Thymus (tissue), 11 donors: ENCODE data around the gene NR5A1. TPM values are rescaled to one million over a fixed set of nuclear protein-coding genes. Genes with fewer than 3 reads are reported as not detected.

Source experiments
- DNase-seq, 9 donors: peaks; one replicate each; pipeline ENCODE4 v3.0.0-alpha.2; 2013; ENCODE audit warnings: low spot score in 9 of 9, low read depth in 6 of 9, missing footprints in 1 of 9
- H3K27ac ChIP-seq, 2 donors: one replicate each; pipeline ENCODE4 v1.5.1; 2013; ENCODE audit warnings: control low read depth in 1 of 2, low read depth in 1 of 2, low read length in 1 of 2, mild to moderate bottlenecking in 1 of 2, moderate library complexity in 1 of 2
- H3K27me3 ChIP-seq, 2 donors: one replicate each; pipeline ENCODE4 v1.5.1; 2013; ENCODE audit warnings: low read length in 1 of 2; ENCODE audit not compliant: control insufficient read depth in 2 of 2, insufficient read depth in 1 of 2
- H3K36me3 ChIP-seq, 2 donors: one replicate each; pipeline ENCODE4 v1.5.1; 2013; ENCODE audit warnings: low read length in 1 of 2, mild to moderate bottlenecking in 1 of 2, moderate library complexity in 1 of 2; ENCODE audit not compliant: control insufficient read depth in 2 of 2, insufficient read depth in 2 of 2
- H3K4me1 ChIP-seq, 2 donors: one replicate each; pipeline ENCODE4 v1.5.1; 2013; ENCODE audit warnings: low read length in 2 of 2; ENCODE audit not compliant: control insufficient read depth in 2 of 2, insufficient read depth in 2 of 2
- H3K4me3 ChIP-seq, 2 donors: one replicate each; pipeline ENCODE4 v1.5.1; 2013; ENCODE audit warnings: low read length in 2 of 2, control low read depth in 1 of 2, mild to moderate bottlenecking in 1 of 2
- H3K9me3 ChIP-seq, 2 donors: one replicate each; pipeline ENCODE4 v1.5.1; 2013; ENCODE audit warnings: low read length in 1 of 2, mild to moderate bottlenecking in 1 of 2; ENCODE audit not compliant: control insufficient read depth in 2 of 2, insufficient read depth in 1 of 2
- WGBS: extraction: QIAGEN DNeasy Blood & Tissue Kit; methylation state at CpG from one replicate; pipeline ENCODE4 v1.1.7; 2013; 5-methylcytosine and 5-hydroxymethylcytosine counted together
- polyA plus RNA-seq: library from polyadenylated mRNA; stranded (reverse); fragments of 200-250 nt; gene quantifications from one replicate; pipeline ENCODE4 v1.2.3, GENCODE V29; 2013
- total RNA-seq: library from RNA; stranded (reverse); fragments of 120-200 nt; gene quantifications from one replicate; pipeline ENCODE4 v1.2.4, GENCODE V29; 2013
- donor health status: healthy.

The NR5A1 gene
- total and polyA plus RNA-seq, 2 donors = 0.46 to 0.52 TPM

GRCh38 chr9:124447297-124447661 is 59.9 kb downstream of the NR5A1 start:
- Histone ChIP-seq H3K27me3 (peaks cover 13 to 46% of the 10 kb centered on the region in 2 donors), H3K4me3 (no peak overlapping the region), H3K27ac (no peak overlapping the region), H3K9me3 (peaks cover 0 to 4% of the 10 kb centered on the region in 2 donors), H3K4me1 (peaks cover 0 to 10% of the 10 kb centered on the region in 2 donors), H3K36me3 (no peaks in the 10 kb centered on the region)
- WGBS = 76% methylated on average over 4 of the region's 4 CpGs
- DNase-seq = no peak

- peak in 1 of 9 donors; percentile 17 for DNase-seq
- Histone ChIP-seq H3K4me3 (no peak overlapping the region), H3K27me3 (peaks cover 0 to 36% of the 10 kb centered on the region in 2 donors), H3K9me3 (no peaks in the 10 kb centered on the region), H3K4me1 (no peaks in the 10 kb centered on the region), H3K36me3 (no peaks in the 10 kb centered on the region), H3K27ac (no peak overlapping the region)
- WGBS = 89% methylated on average over 3 of the region's 3 CpGs
These were observed 63.0 kb downstream of the NR5A1 start for GRCh38 chr9:124444166-124444565.

DNA sequence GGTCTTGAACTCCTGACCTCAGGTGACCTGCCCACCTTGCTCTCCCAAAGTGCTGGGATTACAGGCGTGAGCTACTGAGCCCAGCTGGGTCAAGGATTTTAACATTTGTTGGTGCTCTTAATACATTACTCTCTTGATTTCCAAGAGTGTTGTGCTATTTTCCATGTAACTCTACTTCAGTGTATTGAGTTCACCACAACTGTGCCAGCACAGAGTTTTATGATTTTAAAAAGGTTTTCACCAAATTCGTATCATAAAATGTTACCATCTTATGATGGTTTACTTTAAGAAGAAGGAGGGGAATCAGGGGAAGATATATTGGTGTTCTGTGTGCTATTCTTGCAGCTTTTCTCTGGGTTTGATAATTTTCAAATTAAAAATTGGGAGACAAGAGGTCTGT is 63.6 kb downstream of the NR5A1 start:
- 95% methylated on average over 2 of the region's 2 CpGs for WGBS
- no peaks in the 10 kb centered on the region for H3K36me3 ChIP-seq
- no peaks in the 10 kb centered on the region for H3K9me3 ChIP-seq
- H3K4me1 ChIP-seq = no peaks in the 10 kb centered on the region
- DNase-seq = no peak
- H3K27me3 ChIP-seq = peaks cover 0 to 32% of the 10 kb centered on the region in 2 donors
- no peak overlapping the region for H3K4me3 ChIP-seq
- no peak overlapping the region for H3K27ac ChIP-seq

DNA sequence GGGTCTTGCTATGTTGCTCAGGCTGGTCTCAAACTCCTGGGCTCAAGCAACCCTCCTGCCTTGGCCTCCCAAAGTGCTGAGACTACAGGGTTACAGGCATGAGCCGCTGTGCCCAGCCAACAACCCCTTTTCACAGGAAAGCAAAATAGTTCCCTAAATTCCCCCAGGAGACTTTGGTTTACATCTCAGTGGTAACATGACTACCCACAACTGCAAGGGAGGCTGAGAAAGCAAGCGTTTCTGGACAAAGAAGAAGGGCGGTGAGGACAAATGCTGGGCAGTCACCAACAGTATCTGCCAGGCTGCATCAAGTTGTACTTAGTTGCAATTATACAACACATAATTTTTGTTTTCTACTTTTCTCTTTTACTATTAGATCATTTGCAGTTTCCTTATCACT is 64.4 kb downstream of the NR5A1 start:
- H3K27me3 ChIP-seq = peaks cover 0 to 25% of the 10 kb centered on the region in 2 donors
- no peaks in the 10 kb centered on the region for H3K9me3 ChIP-seq
- H3K36me3 ChIP-seq = no peaks in the 10 kb centered on the region
- no peak for DNase-seq
- WGBS = 91% methylated on average over 3 of the region's 3 CpGs
- H3K4me1 ChIP-seq = no peaks in the 10 kb centered on the region
- no peak overlapping the region for H3K4me3 ChIP-seq
- no peak overlapping the region for H3K27ac ChIP-seq

DNA sequence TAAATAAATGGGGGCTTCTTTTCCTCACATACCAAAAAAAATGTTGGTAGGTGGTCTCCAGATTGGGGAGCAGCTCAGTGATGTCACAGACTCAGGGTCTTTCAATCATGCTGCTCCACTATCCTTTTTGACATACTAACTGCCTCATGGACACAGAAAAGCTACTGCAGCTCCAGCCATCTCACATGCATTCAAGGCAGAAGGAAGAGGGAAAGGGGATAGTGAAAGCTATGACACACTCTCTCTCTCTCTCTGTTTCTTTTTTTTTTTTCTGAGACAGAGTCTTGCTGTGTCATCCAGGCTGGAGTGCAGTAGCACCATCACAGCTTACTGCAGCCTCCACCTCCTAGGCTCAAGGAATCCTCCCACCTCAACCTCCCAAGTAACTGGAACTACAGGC is 64.8 kb downstream of the NR5A1 start:
- H3K36me3 ChIP-seq = no peaks in the 10 kb centered on the region
- no peaks in the 10 kb centered on the region for H3K4me1 ChIP-seq
- H3K4me3 ChIP-seq = no peak overlapping the region
- H3K27me3 ChIP-seq = peaks cover 0 to 25% of the 10 kb centered on the region in 2 donors
- no peaks in the 10 kb centered on the region for H3K9me3 ChIP-seq
- no peak for DNase-seq
- H3K27ac ChIP-seq = no peak overlapping the region

DNA sequence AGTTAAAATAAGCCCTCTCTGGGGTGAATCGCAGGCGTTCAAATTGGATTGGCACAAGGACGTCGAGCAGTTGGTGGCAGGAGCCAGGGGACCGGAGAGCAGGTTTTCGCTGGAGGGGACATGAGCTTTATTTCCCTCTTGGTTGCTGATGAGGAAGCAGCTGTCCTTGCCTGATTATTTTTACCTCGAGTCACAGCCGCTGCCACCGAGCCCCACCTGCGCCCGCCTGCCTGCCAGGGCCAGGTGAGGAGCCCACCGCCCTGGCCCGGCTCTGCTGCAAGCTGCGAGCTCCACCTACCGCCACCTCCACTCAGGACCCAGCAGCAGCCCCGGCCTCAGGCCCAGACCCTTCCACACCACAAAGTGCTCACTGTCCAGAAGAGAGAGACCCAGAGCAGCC is 65.9 kb downstream of the NR5A1 start:
- DNase-seq = no peak
- no peak overlapping the region for H3K27ac ChIP-seq
- H3K36me3 ChIP-seq = no peaks in the 10 kb centered on the region
- no peaks in the 10 kb centered on the region for H3K9me3 ChIP-seq
- H3K4me1 ChIP-seq = no peaks in the 10 kb centered on the region
- H3K4me3 ChIP-seq = no peak overlapping the region
- peaks cover 0 to 25% of the 10 kb centered on the region in 2 donors for H3K27me3 ChIP-seq
- 10% methylated on average over 16 of the region's 16 CpGs for WGBS

- no peak for DNase-seq
- H3K36me3 ChIP-seq = no peaks in the 10 kb centered on the region
- H3K9me3 ChIP-seq = no peaks in the 10 kb centered on the region
- no peak overlapping the region for H3K27ac ChIP-seq
- H3K4me1 ChIP-seq = no peaks in the 10 kb centered on the region
- H3K27me3 ChIP-seq = peaks cover 0 to 25% of the 10 kb centered on the region in 2 donors
- no peak overlapping the region for H3K4me3 ChIP-seq
- WGBS = 94% methylated on average over 10 of the region's 10 CpGs
These were observed 66.4 kb downstream of the NR5A1 start for GRCh38 chr9:124440786-124441185.

GRCh38 chr9:124439686-124440243 is 67.4 kb downstream of the NR5A1 start:
- Histone ChIP-seq H3K27me3 (peaks cover 0 to 25% of the 10 kb centered on the region in 2 donors), H3K4me3 (no peak overlapping the region), H3K27ac (no peak overlapping the region), H3K36me3 (no peaks in the 10 kb centered on the region), H3K9me3 (no peaks in the 10 kb centered on the region), H3K4me1 (no peaks in the 10 kb centered on the region)
- DNase-seq = no peak
- WGBS = 91% methylated on average over 6 of the region's 6 CpGs

- H3K27ac ChIP-seq = no peak overlapping the region
- H3K27me3 ChIP-seq = peaks cover 0 to 25% of the 10 kb centered on the region in 2 donors
- H3K36me3 ChIP-seq = no peaks in the 10 kb centered on the region
- 100% methylated on average over 1 of the region's 1 CpG for WGBS
- H3K9me3 ChIP-seq = no peaks in the 10 kb centered on the region
- H3K4me3 ChIP-seq = no peak overlapping the region
- no peak for DNase-seq
- no peaks in the 10 kb centered on the region for H3K4me1 ChIP-seq
These were observed 68.1 kb downstream of the NR5A1 start for GRCh38 chr9:124439086-124439485.

GRCh38 chr9:124438091-124438490 is 69.1 kb downstream of the NR5A1 start:
- Histone ChIP-seq H3K9me3 (no peaks in the 10 kb centered on the region), H3K27ac (no peak overlapping the region), H3K4me3 (no peak overlapping the region), H3K36me3 (no peaks in the 10 kb centered on the region), H3K27me3 (peaks cover 0 to 25% of the 10 kb centered on the region in 2 donors), H3K4me1 (no peaks in the 10 kb centered on the region)
- DNase-seq = no peak
- 95% methylated on average over 9 of the region's 9 CpGs for WGBS
